Epithelial cell of esophagus (primary cell): ENCODE data around the gene ARID5B.

ENCODE experiments used
- DNase-seq: peaks from one replicate; pipeline ENCODE4 v3.0.0; 2010; ENCODE audit warnings: low read depth
- H3K4me3 ChIP-seq: 2 replicates; pipeline ENCODE4 v1.5.1; 2011; ENCODE audit warnings: mild to moderate bottlenecking, low read length, control low read depth
- CTCF ChIP-seq: IDR thresholded peaks from 2 replicates; pipeline ENCODE4 v1.5.1; 2011; ENCODE audit warnings: low read depth, mild to moderate bottlenecking, low read length, control low read depth, inconsistent platforms; ENCODE audit not compliant: insufficient read depth; ENCODE audit errors: missing control alignments

ARID5B gene

GRCh38 chr10:62058896-62059216 is 157.4 kb downstream of the ARID5B start:
- no peak overlapping the region for H3K4me3 ChIP-seq
- TF ChIP-seq CTCF = no peak
- no peak for DNase-seq

- no peak for TF ChIP-seq CTCF
- no peak for DNase-seq
- no peak overlapping the region for H3K4me3 ChIP-seq
Observed at GRCh38 chr10:62059217-62059920, 157.9 kb downstream of the ARID5B start.

- no peak for TF ChIP-seq CTCF
- DNase-seq = no peak
- H3K4me3 ChIP-seq = no peak overlapping the region
Observed at GRCh38 chr10:62062028-62062427, 160.5 kb downstream of the ARID5B start.

- TF ChIP-seq CTCF = no peak
Observed at GRCh38 chr10:62062752-62063512, 161.4 kb downstream of the ARID5B start.

GRCh38 chr10:62063795-62064472 is 162.4 kb downstream of the ARID5B start:
- no peak for TF ChIP-seq CTCF
- DNase-seq = peak; percentile 45
- H3K4me3 ChIP-seq = no peak overlapping the region

More at GRCh38 chr10:62062752-62063512, 161.4 kb downstream of the ARID5B start:
- no peak overlapping the region for H3K4me3 ChIP-seq
- no peak for DNase-seq

GRCh38 chr10:62067560-62067959 is 166.1 kb downstream of the ARID5B start:
- no peak for TF ChIP-seq CTCF

More at GRCh38 chr10:62067560-62067959, 166.1 kb downstream of the ARID5B start:
- no peak for DNase-seq
- H3K4me3 ChIP-seq = no peak overlapping the region
